ENCODE results near the gene RMRP. TPM values are rescaled to one million over a fixed set of nuclear protein-coding genes. Genes with fewer than 3 reads are reported as not detected.
A peak's percentile ranks its signal among the peaks of the same experiment; 100 is the strongest.

Gene RMRP
- total and polyA plus RNA-seq, 9 donors: 126 to 27,726 (median 13,004) TPM; not detected in 1

DNA sequence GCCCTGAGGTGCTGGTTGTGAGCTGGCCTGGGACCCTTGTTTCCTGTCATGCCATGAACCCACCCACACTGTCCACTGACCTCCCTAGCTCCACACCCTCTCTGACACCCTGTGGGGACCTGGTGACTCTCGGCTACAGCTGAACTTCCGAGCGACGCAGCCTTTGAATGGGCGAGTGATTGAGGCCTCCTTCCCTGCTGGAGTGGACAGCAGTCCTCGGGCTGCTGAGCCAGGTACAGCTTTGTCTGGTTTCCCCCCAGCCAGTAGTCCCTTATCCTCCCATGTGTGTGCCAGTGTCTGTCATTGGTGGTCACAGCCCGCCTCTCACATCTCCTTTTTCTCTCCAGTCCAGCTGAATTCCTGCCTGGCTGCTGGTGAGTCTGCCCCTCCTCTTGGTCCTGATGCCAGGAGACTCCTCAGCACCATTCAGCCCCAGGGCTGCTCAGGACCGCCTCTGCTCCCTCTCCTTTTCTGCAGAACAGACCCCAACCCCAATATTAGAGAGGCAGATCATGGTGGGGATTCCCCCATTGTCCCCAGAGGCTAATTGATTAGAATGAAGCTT, 22.0 kb upstream of the RMRP start:
- H3K27ac ChIP-seq: no peak overlapping the region
- no peaks in the 10 kb centered on the region for H3K9me3 ChIP-seq
- H3K4me3 ChIP-seq: no peak overlapping the region
- intact Hi-C loops (cut with DNase I): no loop called here
- 87 to 92% (median 89%) methylated on average over 8 of the region's 8 CpGs for WGBS, 3 donors
- peaks cover 10% of the 10 kb centered on the region for H3K4me1 ChIP-seq (ENCODE audit: insufficient read depth)
- no peak for DNase-seq
- H3K27me3 ChIP-seq: no peaks in the 10 kb centered on the region
- no peak for TF ChIP-seq POLR2A (IDR thresholded peaks at IDR 0.05)
- TF ChIP-seq, protein P1, sequence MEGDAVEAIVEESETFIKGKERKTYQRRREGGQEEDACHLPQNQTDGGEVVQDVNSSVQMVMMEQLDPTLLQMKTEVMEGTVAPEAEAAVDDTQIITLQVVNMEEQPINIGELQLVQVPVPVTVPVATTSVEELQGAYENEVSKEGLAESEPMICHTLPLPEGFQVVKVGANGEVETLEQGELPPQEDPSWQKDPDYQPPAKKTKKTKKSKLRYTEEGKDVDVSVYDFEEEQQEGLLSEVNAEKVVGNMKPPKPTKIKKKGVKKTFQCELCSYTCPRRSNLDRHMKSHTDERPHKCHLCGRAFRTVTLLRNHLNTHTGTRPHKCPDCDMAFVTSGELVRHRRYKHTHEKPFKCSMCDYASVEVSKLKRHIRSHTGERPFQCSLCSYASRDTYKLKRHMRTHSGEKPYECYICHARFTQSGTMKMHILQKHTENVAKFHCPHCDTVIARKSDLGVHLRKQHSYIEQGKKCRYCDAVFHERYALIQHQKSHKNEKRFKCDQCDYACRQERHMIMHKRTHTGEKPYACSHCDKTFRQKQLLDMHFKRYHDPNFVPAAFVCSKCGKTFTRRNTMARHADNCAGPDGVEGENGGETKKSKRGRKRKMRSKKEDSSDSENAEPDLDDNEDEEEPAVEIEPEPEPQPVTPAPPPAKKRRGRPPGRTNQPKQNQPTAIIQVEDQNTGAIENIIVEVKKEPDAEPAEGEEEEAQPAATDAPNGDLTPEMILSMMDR (IDR thresholded peaks at IDR 0.05): no peak
- no peak for TF ChIP-seq EP300 (IDR thresholded peaks at IDR 0.05)
- H3K36me3 ChIP-seq: no peaks in the 10 kb centered on the region

DNA sequence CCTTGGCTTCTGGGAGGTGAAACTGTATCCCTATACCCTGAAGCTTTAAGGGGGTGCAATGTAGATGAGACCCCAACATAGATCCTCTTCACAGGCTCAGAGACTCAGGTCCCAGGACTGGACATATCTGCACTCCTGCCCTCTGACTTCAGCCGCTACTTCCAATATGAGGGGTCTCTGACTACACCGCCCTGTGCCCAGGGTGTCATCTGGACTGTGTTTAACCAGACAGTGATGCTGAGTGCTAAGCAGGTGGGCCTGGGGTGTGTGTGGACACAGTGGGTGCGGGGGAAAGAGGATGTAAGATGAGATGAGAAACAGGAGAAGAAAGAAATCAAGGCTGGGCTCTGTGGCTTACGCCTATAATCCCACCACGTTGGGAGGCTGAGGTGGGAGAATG, 21.3 kb upstream of the RMRP start:
- Histone ChIP-seq H3K4me1 (ENCODE audit: insufficient read depth) (peaks cover 8% of the 10 kb centered on the region), H3K27ac (no peak overlapping the region), H3K36me3 (no peaks in the 10 kb centered on the region), H3K4me3 (no peak overlapping the region), H3K9me3 (no peaks in the 10 kb centered on the region), H3K27me3 (no peaks in the 10 kb centered on the region)
- DNase-seq: no peak
- intact Hi-C loops (cut with DNase I): no loop called here
- 89 to 93% (median 92%) methylated on average over 5 of the region's 5 CpGs for WGBS, 3 donors
- TF ChIP-seq, protein P1 (IDR thresholded peaks at IDR 0.05): no peak
- TF ChIP-seq POLR2A (IDR thresholded peaks at IDR 0.05): no peak
- no peak for TF ChIP-seq EP300 (IDR thresholded peaks at IDR 0.05)

DNA sequence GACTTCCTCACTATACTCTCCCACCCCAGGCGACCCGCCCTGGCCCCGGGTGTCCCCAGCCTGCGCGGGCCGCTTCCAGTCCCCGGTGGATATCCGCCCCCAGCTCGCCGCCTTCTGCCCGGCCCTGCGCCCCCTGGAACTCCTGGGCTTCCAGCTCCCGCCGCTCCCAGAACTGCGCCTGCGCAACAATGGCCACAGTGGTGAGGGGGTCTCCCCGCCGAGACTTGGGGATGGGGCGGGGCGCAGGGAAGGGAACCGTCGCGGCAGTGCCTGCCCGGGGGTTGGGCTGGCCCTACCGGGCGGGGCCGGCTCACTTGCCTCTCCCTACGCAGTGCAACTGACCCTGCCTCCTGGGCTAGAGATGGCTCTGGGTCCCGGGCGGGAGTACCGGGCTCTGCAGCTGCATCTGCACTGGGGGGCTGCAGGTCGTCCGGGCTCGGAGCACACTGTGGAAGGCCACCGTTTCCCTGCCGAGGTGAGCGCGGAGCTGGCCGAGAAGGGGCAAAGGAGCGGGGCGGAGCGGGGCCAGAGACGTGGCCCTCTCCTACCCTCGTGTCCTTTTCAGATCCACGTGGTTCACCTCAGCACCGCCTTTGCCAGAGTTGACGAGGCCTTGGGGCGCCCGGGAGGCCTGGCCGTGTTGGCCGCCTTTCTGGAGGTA, 18.0 kb upstream of the RMRP start:
- H3K27ac ChIP-seq: no peak overlapping the region
- WGBS, 3 donors: 3 to 5% (median 4%) methylated on average over 29 to 51 of the region's 51 CpGs
- TF ChIP-seq EP300 (IDR thresholded peaks at IDR 0.05): no peak
- TF ChIP-seq POLR2A (IDR thresholded peaks at IDR 0.05): no peak
- TF ChIP-seq, protein P1 (IDR thresholded peaks at IDR 0.05): no peak

DNA sequence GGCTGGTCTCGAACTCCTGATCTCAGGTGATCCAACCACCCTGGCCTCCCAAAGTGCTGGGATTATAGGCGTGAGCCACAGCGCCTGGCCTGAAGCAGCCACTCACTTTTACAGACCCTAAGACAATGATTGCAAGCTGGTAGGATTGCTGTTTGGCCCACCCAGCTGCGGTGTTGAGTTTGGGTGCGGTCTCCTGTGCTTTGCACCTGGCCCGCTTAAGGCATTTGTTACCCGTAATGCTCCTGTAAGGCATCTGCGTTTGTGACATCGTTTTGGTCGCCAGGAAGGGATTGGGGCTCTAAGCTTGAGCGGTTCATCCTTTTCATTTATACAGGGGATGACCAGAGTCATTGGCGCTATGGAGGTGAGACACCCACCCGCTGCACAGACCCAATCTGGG, 17.4 kb upstream of the RMRP start:
- Histone ChIP-seq H3K4me3 (peak overlapping the region; percentile 52), H3K27me3 (no peaks in the 10 kb centered on the region), H3K36me3 (no peaks in the 10 kb centered on the region), H3K9me3 (no peaks in the 10 kb centered on the region), H3K27ac (no peak overlapping the region), H3K4me1 (ENCODE audit: insufficient read depth) (peaks cover 5% of the 10 kb centered on the region)
- intact Hi-C loops (cut with DNase I): no loop called here
- DNase-seq: no peak
- WGBS, 3 donors: 32 to 38% (median 36%) methylated on average over 13 of the region's 13 CpGs
- TF ChIP-seq EP300 (IDR thresholded peaks at IDR 0.05) (no peak), POLR2A (IDR thresholded peaks at IDR 0.05) (no peak)
- TF ChIP-seq, protein P1 (IDR thresholded peaks at IDR 0.05): no peak

More for the DNA sequence above, 18.0 kb upstream of the RMRP start:
- peak; percentile 47 to 77 (median 69) for DNase-seq
- Histone ChIP-seq H3K4me3 (peak overlapping the region; percentile 52), H3K9me3 (no peaks in the 10 kb centered on the region), H3K27me3 (no peaks in the 10 kb centered on the region), H3K36me3 (no peaks in the 10 kb centered on the region), H3K4me1 (ENCODE audit: insufficient read depth) (peaks cover 8% of the 10 kb centered on the region)
- intact Hi-C loops (cut with DNase I): no loop called here
